ENCODE data around the gene TPX2. TPM values are rescaled to one million over a fixed set of nuclear protein-coding genes. Genes with fewer than 3 reads are reported as not detected.

The TPX2 gene
- total RNA-seq, 4 donors from 2014 or later = 4.4 to 11.2 (median 9.7) TPM

- H3K4me3 ChIP-seq = no peak overlapping the region
- H3K27ac ChIP-seq = peak overlapping the region; percentile 59
- peaks cover 56% of the 10 kb centered on the region for H3K4me1 ChIP-seq
- DNase-seq (ENCODE audit: low spot score in 2 of 2) = no peak
- H3K27me3 ChIP-seq = no peaks in the 10 kb centered on the region
- H3K9me3 ChIP-seq = no peaks in the 10 kb centered on the region
- H3K36me3 ChIP-seq = peaks cover 5% of the 10 kb centered on the region
- WGBS = 60% methylated on average over 4 of the region's 4 CpGs
- TF ChIP-seq CTCF (IDR thresholded peaks at IDR 0.05) (no peak), POLR2AphosphoS5 (IDR thresholded peaks at IDR 0.05) (no peak), POLR2A (IDR thresholded peaks at IDR 0.05) (no peak), EP300 (IDR thresholded peaks at IDR 0.05) (no peak)
Observed at GRCh38 chr20:31693987-31694661, 45.0 kb upstream of the TPX2 start.

- Histone ChIP-seq H3K4me1 (peaks cover 65% of the 10 kb centered on the region), H3K27me3 (no peaks in the 10 kb centered on the region), H3K27ac (peak overlapping the region; percentile 59), H3K9me3 (no peaks in the 10 kb centered on the region), H3K4me3 (no peak overlapping the region), H3K36me3 (peaks cover 5% of the 10 kb centered on the region)
- TF ChIP-seq EP300 (IDR thresholded peaks at IDR 0.05) = no peak
- TF ChIP-seq CTCF (IDR thresholded peaks at IDR 0.05) = no peak
- no peak for TF ChIP-seq POLR2AphosphoS5 (IDR thresholded peaks at IDR 0.05)
- no peak for TF ChIP-seq POLR2A (IDR thresholded peaks at IDR 0.05)
- 92% methylated on average over 5 of the region's 5 CpGs for WGBS
- DNase-seq (ENCODE audit: low spot score in 2 of 2) = no peak
Observed at GRCh38 chr20:31694842-31695593, 44.1 kb upstream of the TPX2 start.

GRCh38 chr20:31695849-31696804, 43.0 kb upstream of the TPX2 start:
- H3K4me1 ChIP-seq = peaks cover 68% of the 10 kb centered on the region
- H3K36me3 ChIP-seq = peaks cover 5% of the 10 kb centered on the region
- H3K9me3 ChIP-seq = no peaks in the 10 kb centered on the region
- H3K27ac ChIP-seq = peak overlapping the region; percentile 62
- DNase-seq (ENCODE audit: low spot score in 2 of 2) = no peak
- TF ChIP-seq POLR2AphosphoS5 (IDR thresholded peaks at IDR 0.05) (peak in 2 of 3 donors; percentile 61 to 70), CTCF (IDR thresholded peaks at IDR 0.05) (no peak), POLR2A (IDR thresholded peaks at IDR 0.05) (no peak), EP300 (IDR thresholded peaks at IDR 0.05) (no peak)
- no peak overlapping the region for H3K4me3 ChIP-seq
- WGBS = 91% methylated on average over 12 of the region's 12 CpGs
- no peaks in the 10 kb centered on the region for H3K27me3 ChIP-seq

GRCh38 chr20:31698243-31698802, 40.8 kb upstream of the TPX2 start:
- Histone ChIP-seq H3K4me1 (peaks cover 66% of the 10 kb centered on the region), H3K4me3 (no peak overlapping the region), H3K36me3 (peaks cover 5% of the 10 kb centered on the region), H3K9me3 (no peaks in the 10 kb centered on the region), H3K27ac (peak overlapping the region; percentile 86), H3K27me3 (no peaks in the 10 kb centered on the region)
- TF ChIP-seq POLR2AphosphoS5 (IDR thresholded peaks at IDR 0.05) (no peak), EP300 (IDR thresholded peaks at IDR 0.05) (no peak), CTCF (IDR thresholded peaks at IDR 0.05) (no peak), POLR2A (IDR thresholded peaks at IDR 0.05) (no peak)
- DNase-seq (ENCODE audit: low spot score in 2 of 2) = no peak
- 93% methylated on average over 8 of the region's 8 CpGs for WGBS
